ENCODE data around the gene EIF3J.

DNA sequence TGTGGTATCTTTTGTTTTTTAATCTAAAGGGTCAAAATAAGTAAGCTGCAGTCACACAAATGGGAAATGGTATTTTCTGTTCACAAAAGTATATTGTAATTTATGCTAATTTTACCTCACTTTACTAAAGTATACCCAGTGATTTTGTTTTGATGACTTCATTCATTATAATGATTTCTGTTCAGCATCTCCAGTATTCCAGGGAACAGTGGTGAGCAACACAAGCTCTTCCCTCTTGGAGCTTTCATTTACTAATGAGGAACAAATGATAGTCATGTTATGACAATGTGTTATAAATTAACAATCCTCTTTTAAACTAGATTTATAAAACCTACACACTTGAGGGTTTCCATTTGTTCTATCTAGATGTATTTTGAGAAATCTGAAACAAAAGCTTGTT is 20.5 kb upstream of the EIF3J start:
- TF ChIP-seq TCF4 (CRISPR knock-in tag; IDR thresholded peaks at IDR 0.05; ENCODE audit: borderline replicate concordance) (no peak), ZFP3 (CRISPR knock-in tag; IDR thresholded peaks at IDR 0.05) (no peak), OSR1 (CRISPR knock-in tag; IDR thresholded peaks at IDR 0.05) (no peak)
- TF ChIP-seq, protein P1, sequence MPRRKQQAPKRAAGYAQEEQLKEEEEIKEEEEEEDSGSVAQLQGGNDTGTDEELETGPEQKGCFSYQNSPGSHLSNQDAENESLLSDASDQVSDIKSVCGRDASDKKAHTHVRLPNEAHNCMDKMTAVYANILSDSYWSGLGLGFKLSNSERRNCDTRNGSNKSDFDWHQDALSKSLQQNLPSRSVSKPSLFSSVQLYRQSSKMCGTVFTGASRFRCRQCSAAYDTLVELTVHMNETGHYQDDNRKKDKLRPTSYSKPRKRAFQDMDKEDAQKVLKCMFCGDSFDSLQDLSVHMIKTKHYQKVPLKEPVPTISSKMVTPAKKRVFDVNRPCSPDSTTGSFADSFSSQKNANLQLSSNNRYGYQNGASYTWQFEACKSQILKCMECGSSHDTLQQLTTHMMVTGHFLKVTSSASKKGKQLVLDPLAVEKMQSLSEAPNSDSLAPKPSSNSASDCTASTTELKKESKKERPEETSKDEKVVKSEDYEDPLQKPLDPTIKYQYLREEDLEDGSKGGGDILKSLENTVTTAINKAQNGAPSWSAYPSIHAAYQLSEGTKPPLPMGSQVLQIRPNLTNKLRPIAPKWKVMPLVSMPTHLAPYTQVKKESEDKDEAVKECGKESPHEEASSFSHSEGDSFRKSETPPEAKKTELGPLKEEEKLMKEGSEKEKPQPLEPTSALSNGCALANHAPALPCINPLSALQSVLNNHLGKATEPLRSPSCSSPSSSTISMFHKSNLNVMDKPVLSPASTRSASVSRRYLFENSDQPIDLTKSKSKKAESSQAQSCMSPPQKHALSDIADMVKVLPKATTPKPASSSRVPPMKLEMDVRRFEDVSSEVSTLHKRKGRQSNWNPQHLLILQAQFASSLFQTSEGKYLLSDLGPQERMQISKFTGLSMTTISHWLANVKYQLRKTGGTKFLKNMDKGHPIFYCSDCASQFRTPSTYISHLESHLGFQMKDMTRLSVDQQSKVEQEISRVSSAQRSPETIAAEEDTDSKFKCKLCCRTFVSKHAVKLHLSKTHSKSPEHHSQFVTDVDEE (CRISPR knock-in tag; IDR thresholded peaks at IDR 0.05) = no peak
